PFSK-1 (cell line): Measurements from ENCODE around the gene NOTCH4.

ENCODE experiments used
- POLR2AphosphoS5 ChIP-seq: IDR thresholded peaks from 2 replicates; pipeline ENCODE4 v1.6.1; 2012; ENCODE audit warnings: low read depth, mild to moderate bottlenecking, control low read depth, low read length, moderate library complexity
- SIN3A ChIP-seq: IDR thresholded peaks from 2 replicates; pipeline ENCODE4 v1.6.1; 2012; ENCODE audit warnings: mild to moderate bottlenecking, low read length, moderate library complexity, borderline replicate concordance; ENCODE audit not compliant: insufficient read depth
- TAF1 ChIP-seq: IDR thresholded peaks from 2 replicates; pipeline ENCODE4 v1.6.1; 2012; ENCODE audit warnings: low read length, control low read depth, borderline replicate concordance; ENCODE audit not compliant: insufficient read depth
- TF ChIP-seq, protein P1 (sequence below), 2 experiments: IDR thresholded peaks; 2 replicates each; pipeline versions ENCODE4 v1.6.1 to v1.8.0; 2011 to 2012; ENCODE audit warnings: low read depth in 2 of 2, low read length in 2 of 2, control low read depth in 1 of 2, inconsistent platforms in 1 of 2, mild to moderate bottlenecking in 1 of 2, moderate library complexity in 1 of 2; ENCODE audit not compliant: insufficient read depth in 1 of 2

DNA sequence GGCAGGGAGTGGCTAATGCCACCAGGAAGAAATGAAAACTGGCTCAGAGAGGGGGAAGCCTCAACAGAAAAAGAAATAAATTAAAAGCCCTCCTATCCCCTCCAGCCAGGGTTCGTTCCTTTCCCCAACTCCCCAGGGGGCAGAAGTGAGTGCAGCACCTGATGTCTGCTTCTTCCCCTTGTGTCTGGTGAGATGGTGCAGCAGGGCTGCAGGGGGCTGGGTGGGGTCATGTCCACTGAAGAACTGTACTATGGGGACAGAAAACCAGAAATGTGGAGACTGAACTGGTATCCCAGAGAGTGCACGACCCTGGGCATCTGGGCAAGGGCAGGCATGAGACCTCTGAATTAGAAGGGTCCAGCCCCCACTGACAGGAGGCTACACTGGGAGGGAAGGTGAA, 55.5 kb downstream of the NOTCH4 start:
- no peak for TF ChIP-seq POLR2AphosphoS5
- TF ChIP-seq TAF1 = no peak
- TF ChIP-seq, protein P1, sequence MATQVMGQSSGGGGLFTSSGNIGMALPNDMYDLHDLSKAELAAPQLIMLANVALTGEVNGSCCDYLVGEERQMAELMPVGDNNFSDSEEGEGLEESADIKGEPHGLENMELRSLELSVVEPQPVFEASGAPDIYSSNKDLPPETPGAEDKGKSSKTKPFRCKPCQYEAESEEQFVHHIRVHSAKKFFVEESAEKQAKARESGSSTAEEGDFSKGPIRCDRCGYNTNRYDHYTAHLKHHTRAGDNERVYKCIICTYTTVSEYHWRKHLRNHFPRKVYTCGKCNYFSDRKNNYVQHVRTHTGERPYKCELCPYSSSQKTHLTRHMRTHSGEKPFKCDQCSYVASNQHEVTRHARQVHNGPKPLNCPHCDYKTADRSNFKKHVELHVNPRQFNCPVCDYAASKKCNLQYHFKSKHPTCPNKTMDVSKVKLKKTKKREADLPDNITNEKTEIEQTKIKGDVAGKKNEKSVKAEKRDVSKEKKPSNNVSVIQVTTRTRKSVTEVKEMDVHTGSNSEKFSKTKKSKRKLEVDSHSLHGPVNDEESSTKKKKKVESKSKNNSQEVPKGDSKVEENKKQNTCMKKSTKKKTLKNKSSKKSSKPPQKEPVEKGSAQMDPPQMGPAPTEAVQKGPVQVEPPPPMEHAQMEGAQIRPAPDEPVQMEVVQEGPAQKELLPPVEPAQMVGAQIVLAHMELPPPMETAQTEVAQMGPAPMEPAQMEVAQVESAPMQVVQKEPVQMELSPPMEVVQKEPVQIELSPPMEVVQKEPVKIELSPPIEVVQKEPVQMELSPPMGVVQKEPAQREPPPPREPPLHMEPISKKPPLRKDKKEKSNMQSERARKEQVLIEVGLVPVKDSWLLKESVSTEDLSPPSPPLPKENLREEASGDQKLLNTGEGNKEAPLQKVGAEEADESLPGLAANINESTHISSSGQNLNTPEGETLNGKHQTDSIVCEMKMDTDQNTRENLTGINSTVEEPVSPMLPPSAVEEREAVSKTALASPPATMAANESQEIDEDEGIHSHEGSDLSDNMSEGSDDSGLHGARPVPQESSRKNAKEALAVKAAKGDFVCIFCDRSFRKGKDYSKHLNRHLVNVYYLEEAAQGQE (IDR thresholded peaks at IDR 0.05; ENCODE audit: insufficient read depth in 1 of 2, low read depth in 2 of 2, low read length in 2 of 2) = no peak
- no peak for TF ChIP-seq SIN3A
